ENCODE measurements around the gene KIF1A. TPM values are rescaled to one million over a fixed set of nuclear protein-coding genes. Genes with fewer than 3 reads are reported as not detected.

KIF1A gene
- total and polyA plus RNA-seq, 2 of the 13 experiments (the other 11 are each of a cell fraction or from before 2014, with no cell fraction given), result 0.01 TPM; not detected in 1

GRCh38 chr2:240857039-240858008, 37.3 kb upstream of the KIF1A start (continued):
- TF ChIP-seq ZFP82 (CRISPR knock-in tag; IDR thresholded peaks at IDR 0.05; ENCODE audit: borderline replicate concordance) (peak; percentile 89; the same call in 1 of the 2 replicates), ZSCAN22 (CRISPR knock-in tag; IDR thresholded peaks at IDR 0.05) (no peak), BRD4 (CRISPR knock-in tag; IDR thresholded peaks at IDR 0.05) (peak; percentile 78), FLYWCH1 (CRISPR knock-in tag; IDR thresholded peaks at IDR 0.05) (peak; percentile 19; the same call in 1 of the 2 replicates), ZNF17 (CRISPR knock-in tag; IDR thresholded peaks at IDR 0.05) (peak; percentile 88; the same call in 1 of the 2 replicates), ZNF773 (CRISPR knock-in tag; IDR thresholded peaks at IDR 0.05; ENCODE audit: borderline replicate concordance) (no peak; the same call in 1 of the 2 replicates), POLR2AphosphoS5 (IDR thresholded peaks at IDR 0.05; ENCODE audit: low read depth, low read length) (peak; percentile 47), ZHX2 (IDR thresholded peaks at IDR 0.05; ENCODE audit: low read depth) (peak; percentile 70), ZHX2 (CRISPR knock-in tag; IDR thresholded peaks at IDR 0.05; ENCODE audit: borderline replicate concordance) (no peak), ZNF569 (CRISPR knock-in tag; IDR thresholded peaks at IDR 0.05; ENCODE audit: borderline replicate concordance) (peak; percentile 99), RFXAP (CRISPR knock-in tag; IDR thresholded peaks at IDR 0.05; ENCODE audit: borderline replicate concordance) (peak; percentile 95), PITX1 (CRISPR knock-in tag; IDR thresholded peaks at IDR 0.05) (peak; percentile 98), ZHX1 (CRISPR knock-in tag; IDR thresholded peaks at IDR 0.05; ENCODE audit: low read depth) (peak; percentile 92; the same call in 1 of the 2 replicates), TFDP1 (CRISPR knock-in tag; IDR thresholded peaks at IDR 0.05; ENCODE audit: borderline replicate concordance) (peak; percentile 95)
